ENCODE measurements around the gene ORMDL2.

Gene ORMDL2

GRCh38 chr12:55817345-55818139 lies at the start of gene ORMDL2, which contains the start of gene SARNP:
ORMDL2 (plus strand) TSS chr12:55818041; CDS start chr12:55819000, 959 bp downstream.
SARNP (minus strand) TSS chr12:55817724; CDS start chr12:55817701, 23 bp downstream.
- DNase-seq: peak; percentile 98

GRCh38 chr12:55771736-55772135 lies 46.1 kb upstream of the ORMDL2 start:
- no peak for DNase-seq

GRCh38 chr12:55777856-55778255 lies 40.0 kb upstream of the ORMDL2 start:
- DNase-seq: no peak

GRCh38 chr12:55780685-55781084 lies 37.2 kb upstream of the ORMDL2 start:
- DNase-seq: no peak

GRCh38 chr12:55788546-55788945 lies 29.3 kb upstream of the ORMDL2 start:
- no peak for DNase-seq

- DNase-seq: no peak
Measured at GRCh38 chr12:55789171-55789570, 28.7 kb upstream of the ORMDL2 start.

GRCh38 chr12:55789893-55790292 lies 27.9 kb upstream of the ORMDL2 start:
- DNase-seq: no peak

- no peak for DNase-seq
Measured at GRCh38 chr12:55795950-55796349, 21.9 kb upstream of the ORMDL2 start.

- no peak for DNase-seq
Measured at GRCh38 chr12:55797068-55797467, 20.8 kb upstream of the ORMDL2 start.

GRCh38 chr12:55797550-55797949 lies 20.3 kb upstream of the ORMDL2 start:
- DNase-seq: no peak

- no peak for DNase-seq
Measured at GRCh38 chr12:55806982-55807381, 10.9 kb upstream of the ORMDL2 start.

- DNase-seq: no peak
Measured at GRCh38 chr12:55809274-55809673, 8.6 kb upstream of the ORMDL2 start.

- no peak for DNase-seq
Measured at GRCh38 chr12:55812088-55812487, 5.8 kb upstream of the ORMDL2 start.

- no peak for DNase-seq
Measured at GRCh38 chr12:55814257-55814656, 3.6 kb upstream of the ORMDL2 start.

- no peak for DNase-seq
Measured at GRCh38 chr12:55815473-55815872, 2.4 kb upstream of the ORMDL2 start.

GRCh38 chr12:55816881-55817344 lies 928 bp upstream of the ORMDL2 start:
- no peak for DNase-seq

GRCh38 chr12:55818140-55818728 lies 393 bp downstream of the ORMDL2 start:
- no peak for DNase-seq

GRCh38 chr12:55818886-55819285 lies 1.0 kb downstream of the ORMDL2 start:
- no peak for DNase-seq

- DNase-seq: no peak
Measured at GRCh38 chr12:55820679-55821078, 2.8 kb downstream of the ORMDL2 start.

GRCh38 chr12:55822228-55822627 lies 4.4 kb downstream of the ORMDL2 start:
- no peak for DNase-seq

GRCh38 chr12:55823419-55823818 lies 5.6 kb downstream of the ORMDL2 start:
- DNase-seq: no peak

- DNase-seq: no peak
Measured at GRCh38 chr12:55824726-55825125, 6.9 kb downstream of the ORMDL2 start.

- DNase-seq: no peak
Measured at GRCh38 chr12:55827806-55828205, 10.0 kb downstream of the ORMDL2 start.

GRCh38 chr12:55828357-55828756 lies 10.5 kb downstream of the ORMDL2 start:
- DNase-seq: no peak

Data from stimulated activated CD4-positive, alpha-beta T cell treated with anti-CD3 and anti-CD28 coated beads, Interleukin-1b, Interleukin-23, amount 100 ng/mL, for 48 hours (primary cell).